Measurements from ENCODE around the gene CCN5. TPM values are rescaled to one million over a fixed set of nuclear protein-coding genes. Genes with fewer than 3 reads are reported as not detected.

Gene CCN5, protein sequence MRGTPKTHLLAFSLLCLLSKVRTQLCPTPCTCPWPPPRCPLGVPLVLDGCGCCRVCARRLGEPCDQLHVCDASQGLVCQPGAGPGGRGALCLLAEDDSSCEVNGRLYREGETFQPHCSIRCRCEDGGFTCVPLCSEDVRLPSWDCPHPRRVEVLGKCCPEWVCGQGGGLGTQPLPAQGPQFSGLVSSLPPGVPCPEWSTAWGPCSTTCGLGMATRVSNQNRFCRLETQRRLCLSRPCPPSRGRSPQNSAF
- total RNA-seq: not detected

DNA sequence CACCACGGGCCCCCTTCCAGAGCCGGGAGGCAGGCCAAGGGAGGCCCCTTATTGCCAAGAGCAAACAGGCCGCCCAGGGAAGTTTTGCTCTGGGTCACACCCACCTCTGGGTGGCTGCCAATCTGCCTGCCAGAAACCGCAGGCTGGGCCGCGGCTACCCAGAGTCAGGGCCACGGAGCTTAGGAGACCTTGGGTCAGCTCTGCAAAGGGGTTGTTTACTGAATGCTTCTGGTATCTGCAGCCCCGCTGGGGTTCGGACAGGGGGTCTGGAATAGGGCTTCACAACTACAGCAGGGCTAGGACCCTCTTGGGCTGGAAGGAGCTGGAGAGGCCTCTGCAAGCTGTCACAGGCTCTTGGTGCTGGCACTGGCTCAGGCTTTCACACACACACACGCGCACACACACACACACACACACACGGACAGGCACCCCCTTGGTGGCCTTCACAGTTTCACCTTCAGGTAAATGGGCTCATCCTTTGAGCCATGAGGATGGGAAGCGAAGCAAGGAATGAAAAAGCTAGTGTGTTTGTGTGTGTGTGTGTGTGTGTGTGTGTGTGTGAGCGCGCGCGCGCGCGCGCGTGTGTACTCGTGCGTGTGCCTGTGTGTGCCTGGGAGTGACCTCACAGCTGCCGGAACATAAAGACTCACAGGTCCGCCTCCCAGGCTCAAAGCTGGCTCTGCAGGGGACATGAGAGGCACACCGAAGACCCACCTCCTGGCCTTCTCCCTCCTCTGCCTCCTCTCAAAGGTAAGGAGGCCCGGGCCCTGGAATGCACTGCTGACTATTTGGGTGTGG is at the start of gene CCN5:
TSS of gene CCN5 (plus strand) at position 669 of the 798 bp plus-strand sequence. CDS start at position 691, 22 bp downstream.

DNA sequence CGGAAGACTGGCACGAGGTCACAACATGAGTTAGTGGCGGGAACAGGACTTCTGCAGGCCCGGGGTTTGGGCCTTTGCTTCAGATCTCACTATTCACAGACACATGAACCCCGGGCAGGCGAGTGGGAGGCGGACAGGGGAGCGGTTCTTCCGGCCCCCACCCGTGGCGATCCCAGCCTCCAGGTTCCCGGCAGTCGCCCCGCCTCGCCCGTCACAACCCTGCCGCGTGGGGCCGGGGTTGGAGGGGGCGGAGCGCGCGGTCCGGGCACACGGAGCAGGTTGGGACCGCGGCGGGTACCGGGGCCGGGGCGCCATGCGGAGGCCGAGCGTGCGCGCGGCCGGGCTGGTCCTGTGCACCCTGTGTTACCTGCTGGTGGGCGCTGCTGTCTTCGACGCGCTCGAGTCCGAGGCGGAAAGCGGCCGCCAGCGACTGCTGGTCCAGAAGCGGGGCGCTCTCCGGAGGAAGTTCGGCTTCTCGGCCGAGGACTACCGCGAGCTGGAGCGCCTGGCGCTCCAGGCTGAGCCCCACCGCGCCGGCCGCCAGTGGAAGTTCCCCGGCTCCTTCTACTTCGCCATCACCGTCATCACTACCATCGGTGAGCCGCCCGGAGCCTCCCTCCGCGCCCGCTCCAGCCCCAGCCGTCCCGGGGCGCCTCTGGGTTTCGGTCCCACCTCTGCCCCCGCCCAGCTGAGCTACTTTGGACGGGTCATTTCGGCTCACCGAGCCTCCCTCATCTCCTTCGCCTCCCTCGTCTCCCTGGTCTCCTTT is 30.6 kb downstream of the CCN5 start, which contains the start of gene KCNK15:
TSS of gene KCNK15 (plus strand) at position 268 of the 769 bp plus-strand sequence. CDS start at position 314, 46 bp downstream.

Other genes starting within 250 kb of the CCN5 start
- gene TTPAL, start 239.5 kb upstream of the CCN5 start, total RNA-seq: 9.7 TPM
- 67.6 TPM for gene SERINC3, start 193.3 kb upstream of the CCN5 start, total RNA-seq
- 23.2 TPM for gene PKIG, start 132.8 kb upstream of the CCN5 start, total RNA-seq
- gene ADA, start 63.7 kb upstream of the CCN5 start, total RNA-seq: 0.63 TPM
- gene KCNK15, start 30.5 kb downstream of the CCN5 start, total RNA-seq: not detected
- gene RIMS4, start 95.2 kb downstream of the CCN5 start, total RNA-seq: 52.0 TPM
- gene YWHAB, start 170.3 kb downstream of the CCN5 start, total RNA-seq: 127 TPM
- 13.8 TPM for gene PABPC1L, start 194.7 kb downstream of the CCN5 start, total RNA-seq
- 6.6 TPM for gene TOMM34, start 245.0 kb downstream of the CCN5 start, total RNA-seq